Fibroblast of skin of left quadriceps (primary cell): ENCODE results near the gene LAPTM4A.
"Not testable (repeated sequence)": the region's sequence is repeated elsewhere in the genome, so short reads cannot be mapped to it uniquely, and the experiment has no call there.

ENCODE experiments used
- DNase-seq, 2 experiments: peaks; one replicate each; pipeline ENCODE4 v3.0.0-alpha.2; 2013; ENCODE audit warnings: low read depth in 2 of 2

LAPTM4A gene

DNA sequence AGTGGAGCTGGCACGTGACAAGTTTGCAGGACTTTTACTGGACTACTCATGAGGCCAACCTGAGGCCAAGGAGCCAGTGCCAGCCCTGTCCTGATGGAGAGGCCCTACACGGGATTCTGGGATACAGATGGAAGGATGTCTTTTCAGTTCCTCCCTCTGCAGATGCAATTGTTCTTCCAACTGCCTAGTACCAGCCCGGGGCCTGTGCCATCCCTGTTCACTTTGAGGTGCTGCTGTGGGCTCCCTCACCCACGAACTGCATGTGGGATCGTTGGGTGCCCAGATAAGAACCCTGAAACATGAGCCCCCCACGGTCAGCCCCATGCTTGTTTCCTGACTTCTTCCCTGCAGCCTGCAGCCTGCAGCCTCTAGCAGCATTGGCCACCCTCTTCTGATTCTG lies 25.3 kb upstream of the LAPTM4A start:
- no peak for DNase-seq

DNA sequence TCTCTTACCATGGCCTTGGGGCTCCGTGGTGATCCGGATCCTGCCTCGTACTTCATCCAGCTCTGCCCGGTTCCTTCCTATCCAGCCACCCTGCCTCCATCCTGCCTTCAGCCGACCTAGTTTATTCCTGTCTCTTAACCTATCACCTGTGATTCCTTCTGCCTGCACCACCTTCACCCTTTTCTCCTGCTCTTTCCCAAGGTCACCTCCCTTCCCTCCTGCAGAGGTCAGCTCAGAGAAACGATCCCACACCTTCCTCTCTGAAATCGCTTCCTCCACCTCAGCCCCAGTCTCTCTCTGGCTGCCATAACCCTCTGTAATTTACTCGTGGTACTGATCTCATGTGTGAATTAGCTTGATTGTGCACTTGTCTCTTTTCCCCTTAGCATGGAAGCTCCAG lies 23.5 kb upstream of the LAPTM4A start:
- no peak for DNase-seq

DNA sequence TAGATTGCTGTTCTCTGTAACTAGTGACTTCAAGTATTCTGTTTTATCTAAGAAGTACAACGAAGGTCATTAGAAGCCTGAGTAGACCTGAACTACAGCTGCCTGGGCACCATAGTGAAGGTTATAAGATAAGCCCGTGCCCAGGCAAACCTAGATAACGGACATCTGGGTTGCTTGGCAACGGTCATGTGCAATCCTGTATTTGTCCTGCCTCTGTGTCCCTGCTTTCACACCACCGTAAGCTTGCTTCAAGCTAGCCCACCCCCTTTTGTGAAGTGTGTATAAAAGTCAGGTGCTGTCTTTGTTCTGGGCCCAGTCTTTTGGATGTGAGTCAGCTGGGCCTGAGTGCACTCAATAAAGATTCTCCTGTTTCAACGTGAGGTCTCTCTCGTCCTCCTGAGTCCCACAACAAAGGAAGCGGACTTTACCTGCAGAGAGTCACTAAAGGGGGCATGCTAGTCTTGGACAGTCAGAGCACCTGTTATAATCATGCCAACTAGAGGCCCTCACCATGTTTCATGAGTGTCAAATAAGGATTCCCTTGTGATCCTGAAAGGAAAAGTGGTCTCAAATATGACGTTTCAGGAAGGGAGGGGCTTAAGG lies 22.7 kb upstream of the LAPTM4A start:
- not testable (repeated sequence) for DNase-seq

DNA sequence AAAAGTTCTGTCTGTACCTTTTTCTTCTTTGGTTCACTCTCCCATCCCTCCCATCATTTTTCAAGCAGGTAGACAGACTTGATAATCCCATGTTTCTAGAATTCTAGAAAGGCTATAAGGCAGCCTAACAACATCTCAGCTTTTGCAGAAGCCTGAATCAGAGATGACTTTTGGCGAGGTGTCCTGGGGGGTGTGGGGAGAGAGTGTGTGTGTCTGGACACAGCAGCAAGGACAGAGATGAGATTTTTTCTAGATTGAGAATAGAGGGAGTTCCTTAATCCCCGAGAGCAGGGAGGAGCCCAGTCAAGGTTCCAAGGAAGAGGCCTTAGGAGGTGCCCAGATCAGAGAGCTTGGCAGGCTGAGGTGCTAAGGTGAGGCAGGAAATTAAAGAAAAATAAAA lies 22.0 kb upstream of the LAPTM4A start:
- DNase-seq: no peak

DNA sequence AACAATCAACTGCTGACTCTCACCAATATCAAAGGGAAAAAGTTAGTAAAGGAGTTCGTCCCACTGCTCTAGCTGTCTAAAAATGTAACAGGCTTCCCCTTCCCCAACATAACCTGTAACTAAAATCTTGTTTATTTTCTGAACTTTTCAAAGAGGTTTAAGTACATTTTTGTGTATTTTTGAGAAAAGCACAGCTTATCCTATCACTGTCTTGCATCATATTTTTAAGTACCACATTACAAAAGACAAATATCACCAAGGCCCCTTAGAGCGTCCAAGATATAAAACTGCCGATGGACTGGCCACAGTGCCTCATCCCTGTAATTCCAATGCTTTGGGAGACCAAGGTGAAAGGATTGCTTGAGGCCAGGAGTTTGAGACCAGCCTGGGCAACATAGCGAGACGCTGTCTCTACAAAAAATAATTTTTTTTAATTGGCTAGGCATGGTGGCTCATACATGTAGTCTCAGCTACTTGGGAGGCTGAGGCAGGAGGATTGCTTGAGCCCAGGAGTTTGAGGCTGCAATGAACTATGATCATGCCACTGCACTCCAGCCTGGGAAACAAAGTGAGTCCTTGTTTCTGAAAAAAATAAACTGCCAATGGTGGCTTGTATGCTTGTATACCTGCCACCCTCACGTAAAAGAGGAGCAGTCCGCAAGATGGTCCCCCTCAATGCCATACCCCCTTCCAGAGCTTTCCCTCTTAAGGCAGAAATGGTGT lies 21.2 kb upstream of the LAPTM4A start:
- no peak for DNase-seq

DNA sequence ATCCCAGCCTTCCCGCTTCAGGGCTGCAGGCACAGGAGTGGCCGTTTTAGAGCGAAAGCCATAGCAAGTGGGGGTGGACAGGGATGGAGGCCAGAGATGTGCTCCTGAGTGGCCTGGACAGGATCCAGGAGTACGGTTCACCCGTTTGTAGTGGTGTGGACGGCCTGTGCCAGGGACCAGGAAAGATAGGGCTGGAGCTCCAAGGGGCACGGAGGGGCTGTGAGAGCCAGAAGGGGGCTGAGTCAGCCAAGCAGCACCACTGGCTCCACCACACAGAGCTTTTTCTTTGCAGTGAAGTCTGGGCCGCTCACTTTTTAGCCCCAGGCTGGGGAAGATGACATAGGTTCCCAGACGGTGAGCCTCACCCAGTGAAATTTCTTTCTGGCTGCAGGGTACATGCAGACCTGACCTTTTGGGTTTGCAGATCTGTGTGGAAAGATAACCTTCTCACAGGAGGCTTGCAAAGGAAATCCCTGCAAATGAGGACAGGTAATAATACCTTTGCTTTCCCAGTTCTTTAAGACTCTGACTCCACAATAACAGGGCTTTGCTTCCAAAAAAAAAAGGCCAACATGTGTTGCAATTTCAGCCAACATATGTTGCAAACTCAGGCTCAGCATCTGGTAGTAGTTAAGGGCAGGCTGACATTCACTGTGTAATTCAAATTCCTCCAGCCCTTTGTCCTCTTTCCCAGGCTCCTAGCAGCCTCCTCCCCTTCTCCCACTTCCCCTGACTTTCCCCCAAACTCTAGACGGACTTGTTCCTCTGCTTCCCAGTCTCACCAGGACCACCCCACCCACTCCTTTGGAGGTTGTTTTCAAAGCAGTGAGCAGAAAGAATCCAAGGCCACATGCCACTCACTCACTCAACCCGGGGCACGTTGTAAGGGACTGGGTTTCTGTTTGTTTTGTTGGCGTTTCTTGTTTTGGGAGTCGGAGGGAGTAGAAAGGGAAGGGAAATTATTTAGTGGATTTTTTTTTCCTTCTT lies 20.3 kb upstream of the LAPTM4A start:
- peak; percentile 96 to 97 for DNase-seq

DNA sequence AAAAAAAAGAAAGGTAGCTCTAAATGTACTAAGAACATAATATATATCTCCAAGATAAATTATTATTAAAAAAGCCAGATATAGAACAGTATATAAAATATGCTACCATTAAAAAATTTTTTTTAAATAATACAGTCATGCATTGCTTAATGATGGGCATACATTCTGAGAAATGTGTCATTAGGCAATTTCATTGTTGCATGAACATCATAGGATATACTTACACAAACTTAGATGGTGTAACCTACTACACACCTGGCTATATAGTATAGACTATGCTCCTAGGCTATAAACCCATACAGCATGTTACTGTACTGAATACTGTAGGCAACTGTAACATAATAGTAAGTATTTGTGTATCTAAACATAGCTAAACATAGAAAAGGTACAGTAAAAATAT lies 18.3 kb upstream of the LAPTM4A start:
- no peak for DNase-seq

DNA sequence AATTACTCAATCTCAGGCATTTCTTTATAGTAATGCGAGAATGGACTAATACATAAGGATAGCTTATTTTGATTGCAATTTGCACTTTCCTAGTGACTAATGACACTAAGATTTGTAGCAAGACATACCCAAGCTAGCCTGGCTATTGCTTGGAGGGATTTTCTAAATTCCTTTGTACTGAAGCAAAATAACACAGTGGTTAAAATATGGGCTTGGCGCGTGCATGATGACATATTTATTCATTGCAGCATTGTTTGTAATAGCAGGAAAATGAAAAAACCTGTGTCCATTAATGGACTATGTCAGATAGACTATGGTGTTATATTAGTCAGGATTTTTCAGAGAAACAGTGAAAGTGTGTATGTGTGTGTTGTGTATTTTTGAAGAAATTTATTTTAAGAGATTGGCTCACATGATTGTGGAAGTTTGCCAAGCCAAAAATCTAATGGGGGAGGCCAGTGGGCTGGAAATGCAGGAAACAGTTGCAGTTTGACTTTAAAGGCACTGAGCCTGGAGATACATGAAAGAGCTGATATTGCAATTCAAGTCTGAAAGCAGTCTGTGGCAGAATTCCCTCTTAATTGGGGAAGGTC lies 16.7 kb upstream of the LAPTM4A start:
- peak; percentile 99 for DNase-seq

DNA sequence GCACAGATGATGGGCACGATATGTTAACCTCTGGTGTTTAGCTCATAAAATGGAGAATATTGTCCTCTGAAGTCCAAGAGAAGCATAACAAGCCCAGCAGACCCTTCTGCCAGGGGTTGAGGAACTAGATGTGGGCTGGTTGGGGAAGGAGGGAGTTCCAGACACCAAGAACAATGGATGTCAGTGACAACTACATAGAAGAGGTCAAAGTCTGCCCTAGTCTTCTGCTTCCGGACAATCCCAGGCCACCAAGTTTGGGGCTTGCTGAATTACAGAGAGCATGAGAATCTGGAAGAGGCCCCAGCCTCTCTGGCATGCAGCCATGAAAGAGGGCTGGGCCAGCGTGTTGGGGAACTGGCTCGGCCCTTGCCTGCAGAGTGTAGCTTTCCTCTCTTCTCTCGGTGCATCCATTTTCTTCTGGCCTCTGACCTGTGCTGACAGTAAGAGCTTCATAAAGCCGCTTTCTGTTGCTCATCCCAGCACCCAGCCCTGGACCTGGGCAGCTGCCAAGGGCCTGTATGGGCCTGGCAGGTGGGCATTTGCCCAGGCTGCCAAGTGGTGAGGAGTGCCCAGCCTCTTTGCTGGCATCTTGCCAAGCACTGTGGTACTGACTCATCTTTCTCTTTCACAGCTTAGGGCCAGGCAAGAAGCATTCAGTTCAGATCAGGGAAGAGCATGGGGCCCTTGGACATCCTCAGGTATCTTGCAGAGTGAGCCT lies 14.6 kb upstream of the LAPTM4A start:
- DNase-seq: no peak

DNA sequence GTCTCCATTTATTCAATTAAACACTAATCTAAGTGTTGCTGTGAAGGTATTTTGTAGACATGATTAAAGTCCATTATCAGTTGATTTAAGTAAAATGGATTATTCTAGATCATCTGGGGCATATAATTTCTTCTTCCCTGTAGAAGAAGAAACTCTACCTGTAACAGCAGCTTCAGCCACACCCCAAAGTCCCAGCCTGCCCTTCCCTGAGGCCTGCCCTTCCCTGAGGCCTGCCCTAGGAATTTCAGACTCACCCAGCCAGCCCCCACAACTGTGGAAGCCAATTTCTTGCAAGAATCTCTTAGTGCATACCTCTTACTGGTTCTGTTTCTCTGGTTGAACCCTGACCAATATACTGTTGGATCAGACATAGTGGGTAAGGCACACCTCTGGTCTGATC lies 13.4 kb upstream of the LAPTM4A start:
- no peak for DNase-seq

DNA sequence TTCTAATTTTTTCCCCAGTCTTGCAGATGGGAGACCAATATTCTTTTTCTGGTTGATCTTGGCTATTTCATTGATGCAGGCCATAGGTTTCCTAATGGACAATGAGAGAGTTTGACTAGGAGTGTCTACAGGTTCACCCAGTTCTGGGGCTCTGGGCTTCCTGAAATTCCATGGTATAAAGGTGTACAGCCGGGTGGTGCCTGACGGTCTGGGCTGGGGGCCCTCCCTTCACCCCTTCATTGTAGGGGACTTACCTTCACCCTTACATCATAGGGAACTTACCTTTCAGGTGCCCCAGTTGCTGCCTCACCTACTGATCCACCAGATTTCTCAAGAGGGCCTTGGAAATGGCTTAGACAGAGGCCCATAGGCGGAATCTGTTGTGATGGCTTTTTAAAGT lies 13.0 kb upstream of the LAPTM4A start:
- no peak for DNase-seq

DNA sequence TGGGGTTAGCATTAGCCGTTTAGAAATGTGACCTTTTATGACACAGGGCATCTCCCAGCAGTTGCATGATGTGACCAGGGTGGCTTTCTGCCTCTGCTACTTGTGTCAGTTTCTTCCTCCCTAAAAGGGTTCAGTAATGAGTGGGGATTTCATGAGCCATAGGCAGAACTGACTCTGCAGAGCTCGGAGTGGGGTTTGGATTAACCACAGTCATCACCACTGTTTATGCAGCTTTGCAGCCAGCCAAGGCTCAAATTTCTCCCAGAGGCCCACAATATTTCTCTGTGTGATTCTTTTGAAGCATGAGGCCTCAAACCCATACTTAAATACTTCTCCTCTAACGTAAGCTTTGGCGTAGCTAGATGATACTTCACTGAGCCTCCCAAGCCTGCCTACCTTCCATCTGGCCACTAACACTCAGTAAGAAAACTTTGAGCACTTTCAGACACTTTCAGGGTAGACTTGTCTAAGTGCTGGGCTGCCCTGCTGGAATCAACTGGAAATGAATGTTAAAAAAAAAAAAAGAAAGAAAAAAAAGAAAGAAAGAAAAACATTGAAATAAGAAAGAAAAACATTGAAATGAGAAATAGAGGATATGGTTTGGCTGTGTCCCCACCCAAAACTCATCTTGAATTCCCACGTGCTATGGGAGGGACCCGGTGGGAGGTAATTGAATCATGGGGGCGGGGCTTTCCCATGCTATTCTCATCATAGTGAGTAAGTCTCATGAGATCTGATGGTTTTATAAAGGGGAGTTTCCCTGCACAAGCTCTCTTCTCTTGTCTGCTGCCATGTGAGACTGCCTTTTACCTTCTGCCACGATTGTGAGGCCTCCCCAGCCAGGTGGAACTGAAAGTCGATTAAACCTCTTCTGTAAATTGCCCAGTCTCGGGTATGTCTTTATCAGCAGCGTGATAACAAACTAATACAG lies 11.5 kb upstream of the LAPTM4A start:
- DNase-seq: peak; percentile 90 to 92

DNA sequence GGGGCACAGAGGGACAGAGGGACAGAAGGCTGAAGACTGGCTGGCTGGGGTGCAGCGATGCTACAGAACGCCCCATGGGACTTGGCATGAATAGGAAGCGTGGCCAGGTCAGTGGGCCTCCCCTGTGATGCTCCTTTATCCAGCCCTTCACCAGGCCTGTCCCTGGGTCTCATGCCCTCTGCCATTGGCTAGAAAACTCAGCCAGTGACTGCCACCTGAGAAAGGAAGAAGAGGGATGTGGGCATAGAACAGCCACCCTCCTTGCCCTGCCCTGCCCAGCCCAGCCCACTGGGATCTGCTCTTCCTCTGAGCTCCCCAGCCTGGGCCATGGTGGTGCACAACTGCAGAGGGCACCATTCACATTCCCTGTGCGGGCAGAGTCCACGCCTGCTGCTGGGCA lies 10.5 kb upstream of the LAPTM4A start:
- no peak for DNase-seq

DNA sequence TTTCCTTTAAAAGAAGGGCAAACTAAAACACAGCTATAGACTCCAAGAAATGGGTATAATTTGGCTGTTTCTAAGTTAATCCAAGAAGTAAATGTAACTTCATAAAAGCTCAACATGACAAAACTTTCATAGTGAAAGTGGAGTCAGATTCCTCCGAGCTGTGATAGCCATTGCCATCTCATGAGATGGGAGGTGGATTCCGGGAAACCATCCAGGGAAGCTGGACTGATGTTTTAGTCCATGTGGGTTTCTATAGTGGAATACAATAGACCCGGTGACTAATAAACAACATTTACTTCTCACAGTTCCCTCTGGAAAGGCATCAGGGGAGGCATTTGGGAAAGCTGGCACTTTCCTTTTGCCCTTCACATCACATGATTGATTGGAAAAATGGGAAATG lies 10.0 kb upstream of the LAPTM4A start:
- DNase-seq: peak in 1 of 2 experiments; percentile 35

DNA sequence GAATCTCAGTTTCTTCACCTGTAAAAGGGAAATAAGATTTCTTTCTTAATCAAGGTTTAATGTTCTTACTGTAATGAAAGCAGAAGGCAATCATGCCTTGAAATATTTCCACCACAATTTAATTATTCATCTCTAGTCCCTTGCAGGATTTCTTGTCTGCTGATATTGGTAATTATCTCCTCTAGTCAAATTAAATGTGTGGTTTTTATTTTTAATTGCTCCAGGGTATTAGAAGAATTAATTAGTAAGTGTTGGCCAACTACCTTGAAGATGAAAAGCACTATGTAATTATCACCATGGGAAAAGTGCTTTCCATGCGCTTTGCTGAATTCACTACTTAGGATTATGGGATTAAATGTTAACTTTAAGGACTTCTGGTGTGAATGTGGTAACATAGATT lies 8.7 kb upstream of the LAPTM4A start:
- DNase-seq: no peak

DNA sequence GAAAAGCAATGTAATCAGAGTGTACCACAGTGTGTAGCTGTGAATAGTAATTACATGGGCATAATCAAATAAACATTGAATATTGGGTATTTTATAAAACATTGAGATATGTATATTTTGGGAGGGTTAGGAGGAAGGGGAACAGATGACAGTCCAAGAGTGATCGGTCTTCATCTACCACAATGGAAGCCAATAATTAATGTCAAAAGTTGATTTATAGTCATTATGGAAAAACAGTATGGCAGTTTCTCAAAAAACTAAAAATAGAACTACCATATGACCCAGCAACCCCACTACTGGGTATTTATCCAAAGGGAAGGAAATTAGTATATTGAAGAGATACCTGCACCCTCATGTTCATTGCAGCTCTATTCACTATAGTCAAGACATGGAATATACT lies 5.8 kb upstream of the LAPTM4A start:
- no peak for DNase-seq

DNA sequence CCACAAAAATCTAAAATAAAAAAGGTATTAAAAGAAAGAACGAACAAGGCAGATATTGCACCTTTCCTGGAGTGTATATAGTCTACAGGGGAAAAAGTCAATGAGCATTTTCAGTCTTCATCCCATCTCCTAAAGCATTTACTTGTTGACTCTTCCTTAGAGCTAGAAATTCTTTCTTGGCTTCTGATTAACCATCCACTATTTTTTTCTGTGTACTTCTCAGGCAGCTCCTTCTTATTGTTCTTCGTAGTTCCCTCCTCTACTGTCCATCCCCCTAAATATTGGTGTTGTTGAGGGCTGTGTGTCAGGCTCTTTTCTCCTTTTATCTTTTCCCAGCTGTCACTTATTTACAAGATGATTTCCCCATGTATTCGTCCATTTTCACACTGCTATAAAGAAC lies 3.5 kb upstream of the LAPTM4A start:
- DNase-seq: no peak

DNA sequence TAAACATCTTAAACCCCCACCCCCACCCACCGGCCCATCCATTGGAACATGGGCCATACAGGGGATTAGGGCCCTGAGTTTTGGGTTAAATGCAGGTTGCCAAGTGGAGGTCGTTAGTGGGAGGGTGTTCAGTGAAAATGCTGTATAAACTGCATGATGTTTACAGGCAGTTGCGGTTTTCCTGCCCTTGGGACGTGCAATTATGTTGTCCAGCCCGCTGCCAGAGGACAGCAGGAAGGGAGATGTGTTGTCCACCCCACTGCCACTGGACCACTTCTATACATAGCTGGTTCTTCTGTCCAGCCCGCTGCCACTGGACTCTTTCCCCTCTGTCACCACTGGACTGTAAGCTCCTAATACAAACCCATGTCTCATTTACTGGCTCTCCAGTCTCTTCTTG lies 2.7 kb upstream of the LAPTM4A start:
- no peak for DNase-seq

DNA sequence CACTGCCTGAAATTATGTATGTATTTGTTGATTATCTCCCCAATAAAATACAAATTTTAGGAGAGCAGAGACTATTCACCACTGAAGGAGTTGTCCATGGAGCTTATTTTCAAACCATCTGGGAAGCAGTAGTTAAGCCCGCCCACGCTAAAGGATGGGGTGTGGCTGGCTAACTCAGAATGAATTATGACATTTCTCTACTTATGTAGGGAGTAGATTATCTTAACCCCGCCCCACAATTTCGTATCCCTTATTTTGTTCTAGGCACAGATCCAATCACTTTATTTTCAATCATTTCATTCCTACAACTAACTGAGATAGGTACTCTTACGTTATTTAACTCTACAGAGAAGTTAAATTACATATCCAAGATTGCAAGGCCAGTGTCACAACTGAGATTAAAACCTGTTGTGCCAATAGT lies 1.4 kb upstream of the LAPTM4A start:
- DNase-seq: peak; percentile 49 to 54

DNA sequence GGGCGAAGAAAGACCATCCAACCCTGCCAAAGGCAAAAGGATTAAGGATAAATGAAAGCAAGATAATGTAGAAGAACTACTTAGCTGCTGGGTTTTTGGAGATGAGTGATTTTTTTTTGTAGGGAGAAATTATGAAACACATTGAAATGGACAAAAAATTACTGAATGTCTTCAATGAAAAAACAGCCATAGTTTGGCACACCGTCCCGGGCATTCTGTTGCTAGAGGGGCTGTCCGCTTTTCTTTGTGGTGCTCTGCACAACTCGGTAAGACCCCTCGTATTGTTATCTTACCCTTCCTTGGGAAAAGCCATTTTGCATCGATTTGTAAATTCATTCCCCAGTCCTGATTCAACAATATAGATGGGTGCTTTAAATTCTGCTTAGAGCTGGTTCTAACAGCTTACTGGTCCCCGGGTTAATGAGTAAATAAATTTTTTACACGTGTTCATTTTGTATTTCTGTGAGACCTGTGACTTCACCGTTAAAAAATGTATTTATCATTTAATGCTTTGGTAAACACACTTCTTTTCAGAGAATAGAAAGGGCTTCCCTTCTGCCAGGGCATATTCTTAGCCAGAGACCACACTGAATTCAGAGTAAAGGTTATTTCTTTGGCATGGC lies 912 bp upstream of the LAPTM4A start:
- DNase-seq: no peak
